ENCODE results near the gene MT1B.
"Not testable (repeated sequence)": the region's sequence is repeated elsewhere in the genome, so short reads cannot be mapped to it uniquely, and the experiment has no call there.

The MT1B gene

DNA sequence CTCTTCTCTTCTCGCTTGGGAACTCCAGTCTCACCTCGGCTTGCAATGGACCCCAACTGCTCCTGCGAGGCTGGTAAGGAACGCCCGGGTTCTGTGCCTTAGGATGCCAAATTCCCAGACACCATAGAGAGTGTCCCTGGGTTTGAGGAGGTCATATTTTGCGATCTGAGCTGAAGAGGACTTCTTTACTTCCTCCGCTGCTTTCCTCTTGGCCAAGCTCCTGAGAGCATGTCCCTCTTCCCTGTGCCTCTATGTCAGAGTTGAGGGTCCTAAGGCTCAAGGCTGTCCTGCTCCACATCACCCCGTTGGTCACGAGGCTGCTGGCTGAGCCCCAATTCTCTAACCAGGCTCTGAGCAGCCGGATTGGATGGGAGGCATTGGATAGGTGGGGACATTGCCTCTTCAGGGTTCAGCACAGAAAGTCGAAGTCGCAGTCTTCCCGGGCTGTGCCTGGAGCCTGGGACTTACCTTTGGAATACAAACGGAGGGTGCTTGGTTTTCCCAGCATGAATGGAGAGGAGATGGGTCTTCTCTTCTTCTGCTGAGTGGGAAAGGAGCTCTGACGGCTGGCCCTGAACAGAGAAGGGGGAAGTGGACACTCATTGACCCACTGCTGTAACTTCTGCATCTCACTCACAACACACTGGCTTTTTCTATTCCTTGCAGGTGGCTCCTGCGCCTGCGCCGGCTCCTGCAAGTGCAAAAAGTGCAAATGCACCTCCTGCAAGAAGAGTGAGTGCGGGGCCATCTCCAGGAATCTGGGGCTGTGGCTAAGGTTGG, 18.3 kb downstream of the MT1B start:
- no peak for DNase-seq

DNA sequence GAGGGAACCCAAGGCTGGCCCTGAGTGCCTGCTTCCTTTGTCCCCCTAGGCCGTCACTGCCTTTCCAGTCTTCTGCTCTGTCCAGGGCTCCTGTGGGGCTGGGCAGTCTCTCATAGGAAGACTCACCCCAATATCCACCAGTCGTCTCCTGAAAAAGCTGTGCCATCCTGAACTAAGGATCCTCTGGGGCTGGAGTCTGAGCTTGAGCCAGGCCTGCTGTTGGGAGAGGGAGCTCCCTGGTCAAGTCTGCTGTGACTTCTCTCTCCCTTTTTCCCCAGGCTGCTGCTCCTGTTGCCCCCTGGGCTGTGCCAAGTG, 18.9 kb downstream of the MT1B start:
- no peak for DNase-seq

DNA sequence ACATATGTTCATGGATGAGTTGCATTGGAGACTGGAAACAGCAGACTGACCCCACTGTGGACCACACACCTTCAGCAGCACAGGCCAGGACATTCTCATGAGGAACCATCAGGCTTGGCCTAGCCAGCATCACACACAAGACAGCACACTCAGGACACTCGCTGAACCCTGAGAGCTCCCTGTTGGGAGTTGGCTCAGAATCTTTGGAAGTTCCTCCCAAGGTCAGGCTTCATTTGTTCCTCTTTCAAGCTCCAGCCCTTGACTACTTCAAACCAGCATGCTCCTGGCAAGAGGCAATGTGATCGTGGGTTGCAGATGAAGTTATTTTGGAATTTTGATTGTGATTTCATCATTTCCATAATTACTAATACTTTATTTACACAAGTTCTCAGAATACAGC, 20.0 kb downstream of the MT1B start:
- not testable (repeated sequence) for DNase-seq

DNA sequence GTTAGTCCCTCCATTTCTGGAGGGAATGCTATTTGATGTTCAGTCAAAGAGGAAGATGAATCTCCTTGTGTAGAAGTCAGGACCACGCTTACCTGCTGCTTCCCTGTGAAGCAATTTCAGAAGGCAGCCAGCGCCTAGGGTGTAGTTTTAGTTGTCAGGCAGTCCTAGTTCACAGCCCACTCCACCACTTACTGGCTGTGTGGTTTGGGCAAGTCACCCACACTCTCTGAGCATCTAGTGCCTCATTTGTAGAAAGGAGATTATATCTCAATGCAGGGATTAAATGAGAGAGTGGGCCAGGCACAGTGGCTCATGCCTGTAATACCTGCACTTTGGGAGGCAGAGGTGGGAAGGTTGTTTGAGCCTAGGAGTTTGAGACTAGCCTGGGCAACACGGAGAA, 20.5 kb downstream of the MT1B start:
- not testable (repeated sequence) for DNase-seq

DNA sequence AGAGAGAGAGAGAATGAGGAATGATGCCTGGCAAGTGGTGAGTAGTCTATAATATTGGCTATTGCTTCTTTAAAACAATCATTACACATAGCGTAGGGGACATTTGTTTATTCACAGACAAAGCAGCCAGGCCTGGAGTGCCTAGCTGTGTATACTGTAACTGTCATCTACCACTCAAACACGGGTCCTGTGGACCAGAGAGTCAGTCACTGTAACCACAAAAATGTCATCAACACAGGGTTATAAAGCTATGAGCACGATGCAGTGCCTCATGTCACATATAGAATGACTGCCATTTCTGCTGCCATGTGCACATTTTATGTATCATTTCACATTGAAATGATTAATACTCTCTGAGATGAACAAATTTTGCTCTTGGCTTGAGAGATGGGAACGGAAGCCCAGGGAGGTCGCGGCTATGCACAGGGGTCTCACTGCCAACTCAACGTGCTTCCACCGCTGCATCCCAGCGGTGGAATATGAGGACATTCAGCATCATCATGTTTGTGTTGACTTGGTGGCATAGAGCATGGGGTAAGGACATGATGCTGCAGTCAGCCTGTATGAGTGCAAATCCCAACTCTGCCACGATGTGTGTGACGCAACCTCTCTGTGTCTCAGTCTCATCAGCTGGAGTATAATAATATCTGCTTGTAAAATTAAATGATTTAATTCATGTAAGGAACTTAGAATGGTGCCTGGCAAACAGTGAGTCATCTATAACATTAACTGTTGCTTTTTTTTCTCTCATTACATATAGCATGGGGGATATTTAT, 21.3 kb downstream of the MT1B start:
- no peak for DNase-seq

DNA sequence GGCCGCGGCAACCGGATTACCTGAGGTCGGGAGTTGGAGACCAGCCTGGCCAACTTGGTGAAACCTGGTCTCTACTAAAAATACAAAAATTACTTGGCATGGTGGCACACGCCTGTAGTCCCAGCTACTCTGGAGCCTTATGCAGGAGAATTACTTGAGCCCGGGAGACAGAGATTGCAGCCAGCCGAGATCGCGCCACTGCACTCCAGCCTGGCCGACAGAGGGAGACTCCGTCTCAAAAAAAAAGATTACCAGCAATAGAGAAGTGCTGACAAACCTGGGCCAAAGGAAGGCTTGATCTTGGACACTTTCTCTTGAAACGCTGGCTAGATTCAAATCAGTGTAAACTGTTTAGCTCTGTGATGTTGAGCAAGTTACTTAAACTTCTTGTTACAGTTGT, 22.2 kb downstream of the MT1B start:
- DNase-seq, result no peak

DNA sequence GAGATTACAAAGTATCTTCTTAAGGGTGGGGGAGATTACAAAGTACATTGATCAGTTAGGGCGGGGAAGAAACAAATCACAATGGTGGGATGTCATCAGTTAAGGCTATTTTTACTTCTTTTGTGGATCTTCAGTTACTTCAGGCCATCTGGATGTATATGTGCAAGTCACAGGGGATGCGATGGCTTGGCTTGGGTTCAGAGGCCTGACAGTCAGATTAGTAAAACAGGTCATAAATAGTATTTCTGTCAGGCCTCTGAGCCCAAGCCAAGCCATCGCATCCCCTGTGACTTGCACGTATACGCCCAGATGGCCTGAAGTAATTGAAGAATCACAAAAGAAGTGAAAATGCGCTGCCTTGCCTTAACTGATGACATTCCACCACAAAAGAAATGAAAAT, 22.9 kb downstream of the MT1B start:
- DNase-seq, result not testable (repeated sequence)

DNA sequence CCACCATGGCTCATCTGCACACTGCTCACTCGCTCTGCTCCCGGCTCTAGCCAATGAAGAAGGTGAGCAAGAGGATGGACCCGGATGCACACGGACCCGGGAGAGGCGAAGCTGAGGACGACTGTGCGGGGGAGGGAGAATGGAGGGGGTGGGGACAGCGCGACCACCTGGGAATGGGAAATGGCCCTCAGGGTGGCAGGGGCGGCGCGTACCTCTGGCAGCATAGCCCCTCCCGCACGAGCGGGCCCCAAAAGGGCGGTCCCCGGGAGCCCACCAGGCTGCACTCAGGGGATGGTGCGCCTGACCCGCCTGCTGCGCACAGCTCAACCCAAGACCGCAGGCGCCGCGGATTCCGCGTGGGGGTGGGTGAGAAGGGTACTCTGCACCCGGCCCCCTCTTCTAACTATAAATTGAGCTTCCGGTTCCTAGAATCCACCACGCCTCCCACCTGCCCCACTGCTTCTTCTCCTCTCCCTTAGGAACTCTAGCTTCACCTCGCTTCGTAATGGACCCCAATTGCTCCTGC, 24.1 kb downstream of the MT1B start:
- no peak for DNase-seq

DNA sequence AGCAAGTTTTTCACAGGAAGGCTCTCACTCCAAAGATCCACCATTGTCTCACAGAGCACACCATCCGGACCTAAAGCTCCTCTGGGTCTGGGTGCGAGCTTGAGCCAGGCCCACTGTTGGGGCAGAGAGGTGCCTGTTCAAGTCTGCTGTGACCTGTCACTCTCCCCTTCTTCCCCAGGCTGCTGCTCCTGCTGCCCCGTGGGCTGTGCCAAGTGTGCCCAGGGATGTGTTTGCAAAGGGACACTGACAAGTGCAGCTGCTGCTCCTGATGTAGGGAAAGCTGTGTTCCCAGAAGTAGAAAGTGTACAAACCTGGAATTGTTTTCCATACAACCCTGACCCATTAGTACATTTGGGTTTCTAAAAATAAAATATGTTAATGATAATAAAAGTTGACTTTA, 25.8 kb downstream of the MT1B start:
- DNase-seq, result no peak

DNA sequence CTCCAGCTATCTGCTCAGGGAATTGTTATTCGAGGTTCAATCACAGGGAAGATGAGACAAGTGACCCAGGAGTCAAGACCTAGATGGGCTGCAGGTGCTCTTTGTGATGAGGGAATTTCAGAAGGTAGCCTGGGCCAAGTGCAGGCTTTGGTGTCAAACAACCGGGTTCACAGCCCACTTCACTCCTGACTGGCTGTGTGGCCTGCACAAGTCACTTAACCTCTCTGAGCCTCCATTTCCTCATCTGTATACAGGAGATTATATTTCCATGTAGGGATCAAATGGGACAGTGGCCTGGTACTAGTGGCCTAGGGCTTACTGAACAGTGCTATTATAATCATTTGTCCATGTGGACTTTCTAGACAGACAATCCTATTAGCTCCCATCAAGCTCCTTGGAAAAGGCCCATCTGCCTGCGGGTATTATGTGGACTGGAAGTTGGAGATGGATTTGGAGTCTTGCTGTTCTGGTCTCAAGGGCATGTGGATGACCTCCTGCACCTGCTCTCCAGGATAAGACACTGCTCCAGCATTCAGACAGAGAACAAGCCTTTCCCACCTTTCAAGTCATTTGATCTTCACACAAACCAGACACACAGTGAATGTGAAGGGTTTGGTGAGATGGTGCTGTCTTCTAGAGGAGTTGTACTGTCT, 27.5 kb downstream of the MT1B start:
- DNase-seq, result no peak

DNA sequence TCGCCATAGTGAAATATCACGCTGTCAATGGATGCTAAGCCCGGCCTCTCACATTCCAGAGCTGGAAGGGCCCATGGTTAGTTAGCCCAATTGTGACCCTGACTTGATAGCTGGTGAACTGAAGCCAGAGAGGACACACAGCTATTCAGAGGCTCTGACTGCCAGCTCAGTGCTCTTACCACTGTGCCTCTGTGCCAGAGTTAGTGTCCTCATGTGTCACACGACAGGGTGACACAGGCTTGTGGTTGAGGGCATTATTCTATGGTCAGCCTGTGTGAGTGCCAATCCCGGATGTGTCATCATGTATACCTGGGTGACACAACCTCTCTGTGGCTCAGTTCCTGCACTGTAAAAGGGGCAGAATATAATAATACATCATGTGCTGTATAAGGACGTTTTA, 28.1 kb downstream of the MT1B start:
- no peak for DNase-seq

DNA sequence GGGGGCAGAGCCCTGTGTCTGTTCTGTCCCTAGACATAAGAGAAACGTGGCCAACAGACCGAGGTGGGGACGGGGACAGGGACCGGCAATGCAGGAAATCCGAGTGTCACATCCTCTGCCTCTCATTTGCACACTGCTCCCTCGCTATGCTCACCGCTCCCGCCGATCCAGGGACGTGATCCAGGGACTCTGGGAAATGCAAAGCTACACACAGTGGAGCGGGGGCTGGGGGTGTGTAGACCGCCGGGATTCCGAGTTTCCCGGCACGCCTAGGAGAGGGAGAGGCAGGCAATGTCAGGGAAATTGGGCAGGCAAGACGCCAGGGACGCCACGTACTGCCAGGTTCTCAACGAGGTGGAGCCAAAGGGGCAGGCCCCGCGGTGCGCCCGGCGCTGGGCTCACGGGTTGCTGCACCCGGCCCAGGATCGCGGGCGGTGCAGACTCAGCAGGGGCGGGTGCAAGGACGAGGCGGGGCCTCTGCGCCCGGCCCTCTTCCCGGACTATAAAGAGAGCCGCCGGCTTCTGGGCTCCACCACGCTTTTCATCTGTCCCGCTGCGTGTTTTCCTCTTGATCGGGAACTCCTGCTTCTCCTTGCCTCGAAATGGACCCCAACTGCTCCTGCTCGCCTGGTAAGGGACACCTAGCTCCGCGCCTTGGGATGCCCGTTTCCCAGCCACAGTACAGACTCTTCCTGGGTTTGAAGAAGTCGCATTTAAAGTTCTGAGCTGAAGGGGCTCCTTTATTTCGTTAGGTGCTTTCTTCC, 30.4 kb downstream of the MT1B start, which contains the start of gene MT1X:
Gene MT1X (plus strand): TSS at position 532 of the 764 bp plus-strand sequence. CDS start 71 bp downstream, at position 603.
- peak; percentile 89 for DNase-seq

DNA sequence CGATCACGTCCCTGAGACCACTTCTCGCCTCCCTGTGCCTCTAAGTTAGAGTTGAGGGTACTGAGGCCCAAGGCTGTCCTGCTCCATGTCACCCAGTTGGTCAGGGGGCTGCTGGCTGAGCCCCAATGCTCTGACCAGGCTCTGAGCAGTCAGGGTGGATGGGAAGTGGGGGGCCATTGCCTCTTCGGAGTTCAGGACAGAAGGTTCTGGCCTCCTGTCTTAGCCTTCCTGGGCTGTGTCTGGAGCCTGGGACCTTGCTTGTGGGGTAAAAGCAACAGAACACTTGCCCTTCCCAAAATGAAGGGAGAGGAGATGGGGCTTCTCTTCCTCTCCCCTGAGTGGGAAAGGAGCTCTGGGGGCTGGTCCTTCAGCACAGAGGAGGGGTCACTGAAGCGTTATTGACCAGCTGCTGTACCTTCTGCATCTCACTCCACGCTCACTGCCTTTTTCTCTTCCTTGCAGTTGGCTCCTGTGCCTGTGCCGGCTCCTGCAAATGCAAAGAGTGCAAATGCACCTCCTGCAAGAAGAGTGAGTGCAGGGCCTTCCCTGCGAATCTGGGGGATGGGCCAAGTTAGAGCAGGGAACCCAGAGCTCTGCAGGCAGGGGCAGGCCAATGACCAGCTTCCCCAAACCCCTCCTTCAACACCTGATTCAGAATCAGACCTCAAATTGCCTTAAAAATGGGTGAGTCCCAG, 31.2 kb downstream of the MT1B start:
- no peak for DNase-seq

DNA sequence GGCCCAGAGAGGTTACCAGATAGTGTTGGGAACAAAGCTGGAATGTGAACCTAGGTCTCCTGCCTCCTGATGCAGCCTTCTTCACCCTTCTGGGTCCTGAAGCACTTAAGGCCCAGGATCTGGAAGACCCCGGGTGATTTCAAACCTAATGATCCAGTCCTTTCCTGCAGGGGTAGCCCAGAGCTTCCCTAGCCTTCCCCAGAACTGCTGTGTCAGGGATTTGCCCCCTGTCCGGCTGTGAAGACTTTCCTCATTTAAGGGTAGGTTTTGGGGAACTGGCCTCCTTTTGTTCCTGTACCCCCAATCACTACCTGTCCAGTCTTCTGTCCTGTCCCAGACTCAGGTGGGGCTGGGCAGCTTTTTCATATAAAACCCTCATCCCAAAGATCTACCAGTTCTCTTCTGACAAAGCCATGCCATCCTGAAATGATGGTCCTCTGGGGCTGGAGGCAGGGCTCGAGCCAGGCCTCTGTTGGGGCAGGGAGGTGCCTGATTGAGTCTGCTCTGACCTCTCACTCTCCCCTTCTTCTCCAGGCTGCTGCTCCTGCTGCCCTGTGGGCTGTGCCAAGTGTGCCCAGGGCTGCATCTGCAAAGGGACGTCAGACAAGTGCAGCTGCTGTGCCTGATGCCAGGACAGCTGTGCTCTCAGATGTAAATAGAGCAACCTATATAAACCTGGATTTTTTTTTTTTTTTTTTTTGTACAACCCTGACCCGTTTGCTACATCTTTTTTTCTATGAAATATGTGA, 31.9 kb downstream of the MT1B start:
- DNase-seq, result no peak

DNA sequence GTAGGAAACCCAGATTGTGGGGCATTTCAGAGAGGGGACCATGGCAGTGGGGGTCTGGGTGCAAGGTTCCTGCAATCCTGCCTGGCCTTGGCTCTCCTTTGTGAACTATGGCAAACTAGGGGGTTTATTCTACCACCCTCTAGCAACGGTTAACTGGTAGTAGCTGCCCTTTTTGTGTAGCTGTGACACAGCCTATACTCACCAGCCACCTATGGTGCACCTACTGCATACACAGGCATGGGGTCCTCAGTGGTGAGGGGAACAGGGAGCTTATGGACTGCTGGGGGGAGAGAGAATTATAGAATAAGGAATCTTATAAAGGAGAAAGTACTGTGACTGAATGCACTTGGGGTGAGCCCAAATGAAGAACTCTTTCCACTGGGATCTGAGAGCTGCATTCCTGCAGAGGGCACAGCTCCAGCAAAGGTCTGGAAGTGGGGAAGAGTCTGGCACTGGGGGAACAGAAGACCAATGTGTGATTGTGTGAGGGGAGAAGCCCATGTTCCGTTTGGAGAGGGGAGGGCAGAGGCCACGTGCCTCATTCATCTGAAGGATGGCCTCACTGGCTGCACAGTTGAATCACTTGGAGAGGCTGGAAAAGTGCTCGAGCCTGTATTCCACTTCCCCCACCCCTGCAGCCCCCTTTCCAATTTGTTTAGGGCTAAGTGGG, 32.7 kb downstream of the MT1B start:
- no peak for DNase-seq

DNA sequence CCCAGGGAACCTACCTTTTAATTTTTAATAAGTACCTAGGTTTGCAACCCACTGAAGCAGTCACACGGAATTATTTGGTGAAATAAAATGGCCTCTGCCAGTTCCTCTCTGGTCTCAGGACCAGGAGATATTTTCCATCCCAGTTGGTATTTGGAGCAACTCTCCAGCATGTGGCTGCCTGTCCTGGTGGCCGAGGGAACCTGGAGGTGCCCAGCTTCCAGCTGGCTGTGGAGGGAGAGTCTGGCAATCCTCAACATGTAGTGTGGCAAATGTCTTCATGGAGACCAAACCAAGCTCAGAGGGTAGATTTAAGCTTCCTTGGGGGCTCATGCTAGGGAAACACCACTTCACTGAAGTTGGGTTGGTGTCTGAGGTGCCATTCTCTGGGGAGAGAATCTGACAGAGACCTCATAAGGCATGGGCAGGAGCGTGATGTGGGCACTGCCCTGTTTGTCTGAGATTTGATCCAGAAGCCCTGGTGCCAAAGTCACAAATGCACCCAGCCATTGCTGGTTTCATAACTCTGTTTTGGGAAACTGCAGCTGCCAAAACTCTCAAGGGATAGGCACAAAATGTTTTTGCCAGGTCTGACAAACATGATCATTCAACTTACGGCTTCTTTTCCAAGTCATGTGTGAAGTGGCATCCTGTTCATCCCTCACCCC, 33.4 kb downstream of the MT1B start:
- no peak for DNase-seq

DNA sequence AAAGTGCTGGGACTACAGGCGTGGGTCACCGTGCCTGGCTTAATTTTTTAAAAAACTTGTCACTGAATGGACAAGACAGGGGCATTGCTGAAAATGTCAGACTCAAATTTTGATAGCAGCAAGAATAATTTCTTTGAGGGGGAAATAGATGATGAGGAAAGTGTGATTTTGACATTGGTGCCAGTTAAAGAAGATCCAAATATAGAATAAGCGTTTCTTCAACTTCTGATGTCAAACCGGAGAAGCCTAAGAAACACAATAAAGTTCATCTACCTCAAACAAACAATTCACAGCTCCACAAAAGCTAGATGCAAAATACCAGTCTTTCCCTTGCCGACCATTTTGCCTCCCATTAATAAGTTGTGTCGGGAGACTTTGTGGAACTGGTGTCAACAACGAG, 35.1 kb downstream of the MT1B start:
- no peak for DNase-seq

DNA sequence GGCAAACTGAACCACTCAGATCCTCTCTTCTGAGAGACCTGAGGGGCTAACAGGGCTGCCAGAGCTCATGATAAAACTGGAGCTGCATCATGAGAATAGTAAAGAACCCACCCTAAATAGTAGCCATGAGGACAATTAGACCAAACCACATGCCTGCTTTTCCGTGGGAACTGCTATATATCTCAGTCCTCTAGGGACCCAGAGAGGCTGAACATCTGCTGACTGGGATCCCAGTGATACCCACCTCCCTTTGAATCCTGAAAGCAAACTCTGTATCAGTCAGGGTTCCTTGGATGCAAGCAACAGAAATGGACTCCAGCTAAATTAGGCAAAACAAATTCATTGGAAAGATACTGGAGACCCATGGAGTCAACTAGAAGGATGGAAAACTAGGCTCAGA, 37.1 kb downstream of the MT1B start:
- no peak for DNase-seq

DNA sequence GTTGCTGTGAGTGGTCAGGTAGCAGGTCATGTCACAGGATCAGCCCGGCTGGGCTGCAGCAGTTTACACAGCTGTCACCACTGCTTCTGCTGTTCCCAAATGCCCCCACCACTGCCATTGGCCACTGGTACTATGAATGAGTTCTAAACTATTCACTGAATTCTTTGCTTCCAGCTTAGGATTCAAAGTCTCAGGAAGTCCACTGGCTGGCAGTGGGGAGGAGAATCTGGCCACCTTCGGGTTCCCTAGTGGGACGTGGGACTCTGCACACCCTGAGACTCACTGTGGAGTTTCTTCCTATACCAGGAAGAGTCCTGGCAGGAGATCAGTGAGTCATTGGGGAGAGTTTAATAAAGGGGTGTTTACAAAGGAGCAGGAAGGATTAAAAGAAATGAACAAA, 37.5 kb downstream of the MT1B start:
- no peak for DNase-seq

DNA sequence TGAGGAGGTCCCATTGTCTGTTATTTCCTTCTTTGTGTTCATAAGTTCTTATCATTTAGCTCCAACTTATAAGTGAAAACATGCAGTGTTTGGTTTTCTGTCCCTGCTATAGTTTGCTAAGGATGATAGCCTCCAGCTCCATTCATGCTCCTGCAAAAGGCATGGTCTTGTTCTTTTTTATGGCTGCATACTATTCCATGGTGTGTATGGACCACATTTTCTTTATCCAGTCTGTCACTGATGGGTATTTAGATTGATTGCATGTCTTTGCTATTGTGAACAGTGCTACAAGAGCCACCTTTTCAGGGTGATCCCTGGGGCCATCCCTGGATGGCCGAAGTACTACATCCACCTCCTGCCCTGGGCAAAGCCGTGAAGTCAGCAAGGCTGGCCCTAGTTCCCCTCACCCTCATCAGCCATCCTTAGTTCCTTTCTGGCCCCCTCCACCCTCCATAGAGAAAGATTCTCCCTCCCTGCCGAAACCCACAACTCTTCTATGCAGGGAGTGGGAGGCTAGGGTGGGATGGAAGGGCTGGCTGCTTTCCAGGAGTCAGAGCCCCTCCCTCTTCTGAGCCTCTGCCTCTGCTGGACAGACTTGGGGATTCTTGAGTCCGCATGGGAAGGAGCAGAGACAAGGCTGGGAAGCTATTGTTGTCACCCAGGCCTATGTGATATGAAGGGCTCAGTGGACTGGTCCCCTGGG, 38.9 kb downstream of the MT1B start:
- no peak for DNase-seq
